ENCODE measurements around the gene ZSWIM6. TPM values are rescaled to one million over a fixed set of nuclear protein-coding genes. Genes with fewer than 3 reads are reported as not detected.

The ZSWIM6 gene
- total RNA-seq, 1 experiment from 2014 or later: 12.1 TPM

DNA sequence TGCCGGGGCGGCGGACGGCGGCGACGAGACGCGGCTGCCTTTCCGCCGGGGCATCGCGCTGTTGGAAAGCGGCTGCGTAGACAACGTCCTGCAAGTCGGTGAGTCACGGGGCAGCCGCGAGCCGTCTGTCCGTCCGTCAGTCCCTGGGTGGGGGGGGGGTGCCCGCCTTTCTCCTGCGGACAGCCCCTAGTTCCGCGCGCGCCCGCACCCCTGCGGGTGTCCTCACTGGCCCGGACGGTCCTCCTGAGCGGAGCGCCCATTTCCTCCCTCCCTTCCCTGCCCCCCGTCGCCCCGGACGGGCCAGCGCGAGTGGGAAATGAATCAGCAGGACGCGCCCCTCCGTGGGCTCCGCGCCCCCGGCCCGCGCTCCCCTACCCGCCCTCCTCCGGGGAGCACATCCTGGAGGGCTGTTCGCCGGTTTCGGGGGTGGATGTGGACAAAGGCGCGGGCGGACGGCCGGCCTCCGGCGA is 828 bp downstream of the ZSWIM6 start:
- peak; percentile 68 for DNase-seq (ENCODE audit: low read depth)

DNA sequence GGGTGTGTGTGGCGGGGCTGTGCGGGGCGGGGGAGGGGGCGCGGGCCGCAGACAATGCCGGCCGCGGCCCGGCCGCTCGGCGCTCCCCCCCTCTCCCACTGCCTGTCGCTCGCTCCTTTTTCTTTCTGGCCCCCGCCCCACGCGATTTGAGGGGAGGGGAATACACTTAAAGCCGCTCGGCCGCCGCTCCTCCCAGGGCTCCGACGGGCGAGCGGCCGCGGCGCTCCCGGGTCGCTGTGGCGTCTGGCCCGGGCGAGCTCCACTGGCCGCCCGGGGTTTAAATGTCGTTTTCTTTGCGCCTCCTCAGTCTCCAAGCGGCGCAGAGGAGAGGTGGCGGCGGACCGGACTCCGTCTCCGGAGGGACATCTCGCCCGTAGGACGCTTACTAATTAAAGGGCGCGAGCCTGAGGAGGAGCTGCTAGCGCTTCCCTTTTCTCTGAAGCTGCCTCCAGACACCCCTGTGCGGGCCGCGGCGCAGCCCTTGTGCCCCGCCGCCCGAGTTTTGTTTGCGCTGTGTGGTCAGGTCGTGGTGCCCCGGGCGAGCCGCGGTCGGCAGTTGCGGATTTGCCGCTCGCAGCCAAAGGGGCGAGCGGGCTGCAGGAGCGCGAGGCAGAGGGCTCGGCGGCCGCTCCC is 1.4 kb downstream of the ZSWIM6 start:
- DNase-seq (ENCODE audit: low read depth): peak; percentile 38

DNA sequence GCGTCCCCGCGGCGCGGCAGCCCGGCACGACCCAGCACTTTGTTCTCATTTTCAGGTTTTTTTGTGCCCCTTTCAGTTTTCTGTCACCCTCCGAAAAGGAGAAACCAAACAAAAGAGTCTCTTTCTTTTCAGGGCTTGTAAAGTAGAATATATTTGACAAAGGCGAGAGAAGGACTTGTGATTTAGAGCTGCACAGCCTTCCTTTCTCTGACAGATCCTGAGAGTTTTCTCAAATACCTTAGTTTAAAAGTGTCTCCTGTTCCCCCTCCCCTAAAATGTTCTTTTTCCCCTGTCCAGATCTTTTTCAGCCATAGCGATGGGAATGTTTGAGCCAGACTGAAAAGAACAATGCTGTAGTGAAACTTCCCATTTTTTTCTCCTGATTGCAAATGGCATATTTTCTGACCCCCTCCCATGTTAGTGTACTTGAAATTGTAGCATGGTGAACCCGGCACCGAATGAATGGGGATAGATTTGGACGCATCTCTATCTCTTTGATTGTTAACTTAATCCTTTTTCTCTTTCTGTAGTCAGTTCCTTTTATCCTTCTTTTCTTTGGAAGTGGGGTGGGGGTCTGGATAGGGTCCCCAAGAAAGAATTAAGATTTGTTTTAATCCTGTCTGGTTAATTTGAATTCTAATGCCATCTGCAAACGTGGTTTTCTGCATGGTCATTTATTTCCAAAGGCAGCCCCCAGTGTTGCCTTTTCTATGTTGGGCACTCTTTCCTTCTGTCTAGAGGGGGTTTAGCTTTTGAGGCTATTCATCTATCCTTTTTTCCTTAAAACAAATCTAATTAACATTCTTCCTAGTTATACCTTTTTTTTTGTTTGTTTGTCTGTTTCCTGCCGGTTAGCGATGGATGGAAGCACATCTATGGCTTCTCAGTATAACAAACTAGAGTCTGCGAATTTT is 2.2 kb downstream of the ZSWIM6 start:
- no peak for DNase-seq (ENCODE audit: low read depth)

DNA sequence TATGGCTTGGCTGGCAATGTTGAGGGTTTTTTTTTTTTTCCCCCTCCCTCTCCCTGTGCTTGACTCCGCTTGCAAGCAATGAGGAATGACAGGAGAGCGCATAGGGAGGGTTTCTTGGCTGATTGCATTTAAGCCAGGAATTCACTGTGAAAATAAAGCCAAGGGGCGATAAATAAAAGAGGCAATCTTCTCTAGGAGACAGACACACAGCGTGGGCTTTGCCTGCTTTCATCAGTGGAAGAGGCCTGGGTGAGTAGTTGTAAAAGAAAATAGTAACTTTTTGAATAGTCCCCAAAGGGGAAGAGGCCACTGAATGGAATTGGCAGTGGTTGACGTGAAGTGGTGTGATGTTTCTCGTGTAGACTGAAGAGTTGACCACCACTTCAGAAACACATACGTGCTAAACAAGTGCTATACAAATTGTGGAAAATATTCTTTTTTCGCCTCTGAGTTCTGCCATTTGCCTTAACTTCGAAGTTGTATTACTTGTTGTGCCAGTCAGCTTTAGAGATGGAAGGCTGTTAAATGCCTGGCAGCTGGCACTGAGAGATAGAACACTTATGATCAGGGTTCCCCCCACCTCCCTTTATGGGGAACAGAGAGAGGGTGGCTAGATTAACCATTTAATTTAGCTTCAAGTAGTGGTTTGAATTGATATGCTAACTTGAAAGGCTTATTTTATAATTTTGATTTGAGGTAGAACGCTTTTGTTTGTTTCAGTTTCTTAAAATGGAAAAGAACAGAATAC is 3.0 kb downstream of the ZSWIM6 start:
- DNase-seq (ENCODE audit: low read depth): peak; percentile 40

DNA sequence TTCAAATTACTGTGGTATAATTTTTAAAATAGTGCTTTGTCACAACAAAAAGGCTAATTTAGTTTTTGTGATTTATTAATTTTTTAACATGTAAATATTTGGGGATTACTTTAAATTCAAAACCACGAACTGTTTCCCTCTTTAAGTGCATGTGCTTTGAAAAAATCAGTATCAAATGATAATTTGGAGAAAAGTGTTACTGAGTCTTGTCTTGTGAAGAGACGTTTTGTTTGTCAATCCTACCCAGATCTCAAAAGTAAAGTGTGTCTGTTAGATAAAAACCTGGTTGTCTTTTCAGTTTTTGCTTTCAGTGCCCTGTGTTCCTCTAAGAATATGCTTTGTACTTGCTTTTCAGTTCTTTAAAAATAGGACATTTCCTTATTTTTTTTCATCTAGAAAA is 7.7 kb downstream of the ZSWIM6 start:
- no peak for DNase-seq (ENCODE audit: low read depth)

DNA sequence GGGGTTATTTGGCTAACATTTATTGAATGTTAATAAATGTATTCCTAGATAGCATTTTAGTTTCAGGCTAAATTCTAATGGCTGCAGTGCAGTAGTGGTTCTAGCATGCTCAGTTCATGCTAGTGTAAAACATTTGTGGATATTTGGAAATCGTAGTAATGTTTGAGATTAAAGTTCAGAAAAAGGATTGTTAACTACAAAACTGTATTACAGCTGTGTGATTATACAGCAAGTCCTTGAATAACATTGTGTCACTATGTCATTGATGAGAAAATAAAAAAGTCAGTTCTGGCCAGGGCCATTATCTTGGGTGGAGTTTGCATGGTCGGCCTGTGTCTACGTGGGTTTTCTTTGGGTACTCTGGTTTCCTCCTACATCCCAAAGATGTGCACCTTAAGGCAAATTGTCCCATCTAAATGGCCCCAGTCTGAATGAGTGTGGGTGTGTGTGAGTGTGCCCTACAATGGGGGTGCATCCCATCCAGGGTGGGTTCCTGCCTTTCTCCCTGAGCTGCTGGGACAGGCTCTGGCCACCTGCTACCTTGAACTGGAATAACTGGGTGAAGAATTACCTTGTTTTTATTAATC is 8.8 kb downstream of the ZSWIM6 start:
- no peak for DNase-seq (ENCODE audit: low read depth)

DNA sequence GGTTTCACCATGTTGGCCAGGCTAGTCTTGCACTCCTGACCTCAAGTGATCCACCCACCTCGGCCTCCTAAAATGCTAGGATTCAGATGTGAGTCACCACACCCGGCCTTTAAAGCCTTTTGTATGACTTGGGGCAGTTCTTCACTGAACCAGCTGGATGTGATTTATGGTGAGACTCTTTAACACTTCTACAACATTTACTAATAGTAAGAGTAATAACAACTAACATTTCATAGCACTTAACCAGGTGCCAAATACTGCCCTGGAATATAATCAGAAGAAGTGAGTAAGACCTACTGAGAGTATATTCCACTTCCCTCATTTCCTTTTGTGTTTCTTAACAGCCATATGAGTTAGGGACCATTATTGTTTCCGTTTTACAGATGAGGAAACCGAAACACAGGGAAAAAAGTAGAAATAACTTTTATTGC is 10.0 kb downstream of the ZSWIM6 start:
- peak; percentile 85 for DNase-seq (ENCODE audit: low read depth)

DNA sequence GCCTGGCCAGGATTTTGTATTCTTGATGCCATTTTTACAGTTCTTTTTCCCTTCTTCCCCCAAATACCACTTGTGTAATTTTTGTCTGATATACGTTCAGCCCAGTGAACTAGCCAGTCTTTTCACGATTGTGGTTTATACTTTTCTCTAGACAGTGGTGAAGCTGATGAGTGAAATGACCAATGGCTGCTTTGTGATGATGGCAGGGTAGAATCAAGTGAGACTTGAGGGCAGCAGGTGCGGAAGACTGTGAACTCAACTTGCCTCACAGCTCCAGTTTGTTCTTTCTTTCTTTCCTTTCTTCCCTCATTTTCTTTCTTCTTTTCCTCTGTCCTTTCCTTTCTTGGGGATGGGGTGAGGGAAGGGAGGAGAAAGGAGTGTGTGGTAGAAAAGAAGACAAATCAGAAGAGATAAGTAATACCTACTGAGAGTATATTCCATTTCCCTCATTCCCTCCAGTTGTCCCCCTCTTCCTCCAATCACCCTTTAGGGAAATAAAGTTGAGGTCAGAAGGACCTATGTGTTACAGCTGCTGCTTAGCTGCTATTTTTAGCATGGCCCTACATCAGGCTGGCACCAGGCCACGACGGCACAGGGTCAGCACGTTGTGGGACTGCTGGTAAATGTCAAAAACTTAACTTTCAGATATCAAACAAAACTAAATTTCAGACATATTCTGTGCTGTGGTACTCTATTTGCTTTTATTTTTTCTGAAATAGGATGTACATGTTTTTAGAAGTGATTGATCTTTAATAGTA is 12.3 kb downstream of the ZSWIM6 start:
- DNase-seq (ENCODE audit: low read depth): peak; percentile 57

DNA sequence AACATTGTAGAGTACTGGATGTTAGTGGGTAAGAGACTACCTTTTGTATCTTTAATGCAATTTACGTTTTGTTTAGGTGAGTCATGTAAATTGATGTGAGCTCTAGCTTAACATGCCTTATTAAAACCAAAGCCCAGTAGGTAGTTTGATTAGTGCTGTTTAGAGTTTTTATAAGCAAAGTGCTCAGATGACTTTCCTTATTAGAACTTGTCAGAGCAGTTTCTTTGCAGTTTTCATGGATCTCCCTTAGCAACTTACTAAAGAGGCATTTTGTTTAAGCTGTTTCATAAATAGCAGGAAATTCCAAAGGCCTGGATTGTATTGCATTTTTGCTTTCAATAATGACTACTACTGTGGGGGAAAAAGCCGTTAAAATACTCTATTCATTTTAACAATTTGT is 14.5 kb downstream of the ZSWIM6 start:
- DNase-seq (ENCODE audit: low read depth): no peak

DNA sequence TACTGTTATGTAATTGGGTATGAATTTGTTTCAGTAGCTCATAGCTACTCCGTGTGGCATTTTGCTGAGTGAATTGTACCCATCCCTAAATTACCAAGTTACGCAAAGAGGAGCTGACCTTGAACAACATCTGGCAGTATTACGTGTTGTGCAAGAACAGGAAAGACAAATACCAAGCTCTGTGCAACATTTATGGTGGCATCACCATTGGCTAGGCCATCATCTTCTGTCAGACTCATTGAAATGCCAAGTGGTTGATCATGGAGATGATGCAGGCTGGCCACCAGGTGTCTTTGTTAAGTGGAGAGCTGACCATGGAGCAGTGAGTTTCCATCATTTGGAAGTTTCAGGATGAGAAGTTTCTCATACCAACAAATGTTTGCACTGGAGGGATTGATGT is 15.0 kb downstream of the ZSWIM6 start:
- DNase-seq (ENCODE audit: low read depth): no peak

DNA sequence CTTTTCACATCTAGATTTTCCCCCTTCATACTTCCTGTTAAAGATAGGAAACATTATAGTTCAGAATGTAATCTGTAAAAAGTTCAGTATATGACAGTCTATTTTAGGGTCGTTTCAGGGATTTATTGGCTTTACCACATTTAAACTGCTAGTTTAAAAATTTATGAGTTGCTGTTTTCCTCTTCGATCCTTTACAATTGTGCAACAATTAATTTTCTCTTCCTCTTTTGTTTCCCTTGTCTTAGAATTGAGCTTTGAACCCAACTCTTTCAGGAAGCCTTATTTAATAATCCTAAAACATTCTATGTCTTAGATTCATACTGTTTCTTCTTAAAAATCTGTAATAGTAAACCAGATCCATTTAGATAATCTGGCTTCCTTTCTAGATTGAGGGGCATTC is 16.4 kb downstream of the ZSWIM6 start:
- no peak for DNase-seq (ENCODE audit: low read depth)

DNA sequence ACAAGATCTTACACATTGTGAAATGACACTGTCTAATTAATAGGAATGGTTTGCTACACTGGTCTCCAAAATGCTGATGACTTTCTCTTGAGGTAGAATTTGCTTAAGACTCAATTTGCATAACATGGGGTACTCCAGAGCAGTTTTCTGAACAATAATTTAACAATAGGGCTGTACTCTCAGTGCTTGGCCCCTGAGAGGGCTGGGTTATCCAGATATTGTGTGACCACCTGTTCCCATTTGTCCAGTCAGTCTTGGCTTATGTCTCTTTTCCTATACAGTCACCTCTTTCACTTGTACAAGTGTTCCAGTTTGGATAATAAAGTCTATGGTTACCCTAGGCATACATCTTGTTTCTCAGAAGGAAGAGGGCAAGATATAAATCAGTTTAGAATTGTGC is 17.9 kb downstream of the ZSWIM6 start:
- DNase-seq (ENCODE audit: low read depth): peak; percentile 57

DNA sequence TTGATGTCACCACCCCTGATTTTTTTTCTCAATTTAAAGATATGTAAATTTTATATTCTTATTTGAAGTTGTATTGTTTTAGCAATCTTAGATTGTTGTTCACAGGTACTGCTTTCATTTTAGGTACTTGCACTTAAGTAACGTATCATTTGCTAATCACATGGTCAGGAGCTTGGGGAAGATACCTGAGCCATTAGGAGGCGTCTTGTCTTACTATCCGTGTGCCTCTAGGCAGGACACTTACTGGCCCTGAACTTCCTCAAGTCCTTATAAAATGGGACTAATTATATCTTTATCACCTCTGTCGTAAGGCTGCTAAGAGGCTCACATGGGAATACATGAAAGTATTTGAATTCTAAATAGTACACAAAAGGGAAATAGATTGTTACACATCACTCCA is 18.5 kb downstream of the ZSWIM6 start:
- no peak for DNase-seq (ENCODE audit: low read depth)

DNA sequence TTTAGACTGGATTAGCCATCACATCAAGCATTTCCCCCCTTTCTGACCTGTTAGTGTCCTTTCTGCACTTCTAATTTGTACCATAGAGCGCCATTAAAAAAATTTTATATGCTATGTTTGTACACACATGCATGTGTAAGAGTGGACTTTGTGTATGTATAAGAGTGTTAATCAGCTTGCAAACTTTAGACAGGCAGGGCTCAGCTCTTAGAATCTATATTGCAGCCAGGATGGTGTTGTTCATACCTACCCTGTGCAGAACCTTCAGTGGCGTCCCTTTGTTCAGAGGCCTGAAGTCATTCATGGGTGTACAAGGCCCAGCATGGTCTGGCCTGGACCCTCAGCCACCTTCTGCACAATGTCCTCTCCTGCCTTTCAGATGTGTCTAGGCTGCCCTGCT is 19.7 kb downstream of the ZSWIM6 start:
- no peak for DNase-seq (ENCODE audit: low read depth)

DNA sequence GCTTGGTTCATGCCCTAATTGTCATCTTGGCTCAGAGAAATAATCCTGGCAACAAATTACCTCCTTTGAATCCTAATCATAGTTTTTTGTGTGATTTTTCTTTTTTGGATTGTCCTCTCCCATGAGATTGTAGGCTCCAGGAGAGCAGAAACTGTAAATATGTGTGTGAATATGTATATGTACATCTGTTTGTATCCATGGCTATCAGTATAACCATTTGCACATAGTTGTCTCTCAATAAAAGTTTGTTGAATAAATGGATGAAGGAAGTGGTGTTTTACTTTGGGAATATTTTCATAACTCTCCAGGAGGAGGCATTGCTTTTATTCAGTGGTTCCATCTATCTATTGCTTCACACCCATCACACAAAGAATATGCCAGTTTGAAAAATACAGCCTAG is 20.1 kb downstream of the ZSWIM6 start:
- DNase-seq (ENCODE audit: low read depth): no peak

DNA sequence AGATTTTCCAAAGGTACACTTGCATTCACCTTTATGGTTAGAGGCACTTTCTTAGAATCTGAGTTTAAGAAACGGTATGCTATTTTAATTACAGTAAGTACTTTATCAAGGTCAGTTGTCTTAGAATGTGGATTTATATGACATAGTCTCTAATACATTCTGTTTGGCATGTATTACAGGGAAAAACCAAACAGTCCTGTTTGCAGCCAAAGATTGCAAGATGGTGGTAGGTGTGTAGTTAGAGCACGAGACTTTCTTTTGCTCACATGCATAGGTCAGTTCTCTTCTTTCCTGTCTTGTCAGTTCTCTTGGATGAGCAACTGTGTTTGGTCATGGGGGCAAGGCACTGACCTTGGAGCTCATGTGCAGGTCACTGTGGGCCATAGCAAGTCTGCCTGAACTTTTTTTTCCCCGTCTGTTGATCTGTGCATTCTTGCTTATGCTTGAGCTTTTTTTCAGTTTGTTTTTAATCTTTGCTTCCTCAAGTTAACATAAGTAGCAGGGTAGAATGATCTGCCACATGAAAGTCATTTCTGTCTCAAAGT is 20.6 kb downstream of the ZSWIM6 start:
- DNase-seq (ENCODE audit: low read depth): no peak

DNA sequence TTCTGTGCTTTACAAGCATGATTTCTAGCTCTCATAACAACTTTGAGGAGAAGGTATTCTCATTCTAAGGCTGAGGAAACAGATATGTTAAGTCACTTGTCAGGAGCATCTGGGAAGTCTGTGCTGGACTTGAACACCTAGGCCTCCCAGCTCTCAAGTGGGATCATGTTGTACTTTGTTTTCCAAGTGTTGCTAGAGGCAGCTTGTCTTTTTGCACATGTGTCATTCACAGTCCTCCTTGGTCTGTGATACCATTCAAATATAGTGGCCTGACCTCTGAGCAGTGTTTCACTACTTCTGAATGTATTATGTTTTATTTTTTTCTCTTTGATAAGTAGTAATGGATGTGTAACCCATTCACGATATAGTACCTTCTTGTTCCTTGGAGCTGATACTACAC is 21.2 kb downstream of the ZSWIM6 start:
- DNase-seq (ENCODE audit: low read depth): no peak

DNA sequence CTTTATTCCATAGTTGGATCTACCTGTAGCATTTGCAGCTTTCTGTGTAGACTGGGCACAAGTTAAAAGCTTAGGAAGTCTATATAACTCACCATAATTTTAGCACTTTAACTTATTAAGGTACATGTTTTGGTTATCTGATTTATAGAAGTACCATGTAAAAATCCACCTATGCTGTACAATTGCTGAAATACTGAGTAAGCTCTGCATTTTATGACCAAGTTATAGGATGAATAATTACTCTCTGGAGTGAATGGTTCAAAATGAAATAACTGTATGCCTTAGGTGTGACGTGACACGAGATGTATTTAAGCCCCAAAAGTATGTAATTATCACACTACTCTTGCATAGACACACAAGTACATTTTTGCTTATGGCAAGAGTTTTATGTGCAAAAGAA is 22.1 kb downstream of the ZSWIM6 start:
- no peak for DNase-seq (ENCODE audit: low read depth)

DNA sequence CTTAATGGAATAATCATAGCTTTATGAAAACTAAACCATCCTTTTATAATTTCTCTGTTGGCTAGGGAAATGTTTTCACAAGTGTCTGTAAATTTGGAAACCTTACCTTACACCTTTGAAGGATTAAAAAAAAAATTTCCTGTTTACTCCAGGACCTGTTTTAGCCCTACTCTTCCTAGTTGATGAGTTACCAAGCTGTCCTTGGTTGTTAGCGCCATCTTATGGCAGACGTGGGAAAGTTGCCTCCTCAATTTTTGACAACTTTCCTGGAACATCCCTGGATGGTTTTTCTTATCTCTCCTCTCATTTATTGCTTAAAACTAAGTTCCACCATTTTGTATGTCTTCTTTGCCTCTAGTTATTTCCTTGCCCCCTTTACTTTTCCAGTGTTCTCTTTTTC is 25.7 kb downstream of the ZSWIM6 start:
- peak; percentile 34 for DNase-seq (ENCODE audit: low read depth)

DNA sequence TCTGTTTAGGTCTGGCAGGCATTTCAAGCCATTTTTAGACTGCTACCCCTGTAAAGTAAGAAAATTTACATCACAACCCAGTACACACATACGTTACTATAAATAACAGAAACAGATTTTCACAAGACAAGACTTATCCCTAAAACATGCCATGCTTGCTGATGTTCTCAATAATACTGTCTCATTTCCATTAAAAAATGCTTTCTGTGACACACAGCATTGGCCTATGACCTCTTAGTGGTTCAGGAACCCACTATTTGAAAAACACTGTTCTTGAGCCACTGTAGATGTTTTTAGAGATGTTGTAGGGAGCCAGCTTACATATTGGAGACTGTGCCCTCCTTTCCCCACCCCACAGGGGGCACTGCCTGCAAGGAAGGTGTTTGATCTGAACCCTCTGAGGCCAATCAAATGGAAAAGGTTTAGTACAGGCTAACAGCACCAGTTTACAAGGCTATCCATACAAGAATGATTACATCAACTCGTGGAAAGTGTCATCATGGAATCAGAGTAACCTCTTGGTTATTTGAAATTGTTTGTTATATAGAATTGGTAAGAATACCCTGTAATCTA is 30.8 kb downstream of the ZSWIM6 start:
- DNase-seq (ENCODE audit: low read depth): peak; percentile 45

Data from LHCN-M2 (cell line).